Measurements from ENCODE around the gene MSI2.

DNA sequence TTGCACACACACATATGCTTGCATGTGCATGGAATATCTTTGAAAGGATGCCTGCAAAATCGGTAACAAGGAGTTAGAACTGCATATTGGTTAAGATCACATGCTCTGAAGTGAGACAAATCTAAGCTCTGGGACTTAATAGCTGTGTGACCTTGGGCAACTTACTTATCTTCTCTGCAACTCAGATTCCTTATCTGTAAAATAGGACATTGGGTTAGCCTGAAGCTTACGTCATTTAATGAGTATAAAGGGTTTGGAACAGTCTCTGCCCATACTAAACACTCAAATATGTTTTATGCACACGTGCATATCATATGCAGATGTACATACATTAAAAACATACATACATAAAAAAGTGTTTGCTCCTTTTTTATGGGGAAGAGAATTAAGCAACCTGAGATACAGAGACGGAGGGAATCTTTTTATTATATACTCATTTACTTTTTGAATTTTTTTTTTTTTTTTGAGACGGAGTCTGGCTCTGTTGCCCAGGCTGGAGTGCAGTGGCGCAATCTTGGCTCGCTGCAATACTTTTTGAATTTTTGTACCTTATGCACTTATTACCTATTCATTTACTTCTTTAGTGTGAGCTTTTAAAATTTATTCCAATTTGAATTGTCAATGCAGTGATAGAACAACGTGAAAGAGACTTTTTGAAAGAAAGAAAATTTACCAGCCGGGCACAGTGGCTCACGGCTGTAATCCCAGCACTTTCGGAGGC is 282.6 kb downstream of the MSI2 start:
- TF ChIP-seq, protein P1, sequence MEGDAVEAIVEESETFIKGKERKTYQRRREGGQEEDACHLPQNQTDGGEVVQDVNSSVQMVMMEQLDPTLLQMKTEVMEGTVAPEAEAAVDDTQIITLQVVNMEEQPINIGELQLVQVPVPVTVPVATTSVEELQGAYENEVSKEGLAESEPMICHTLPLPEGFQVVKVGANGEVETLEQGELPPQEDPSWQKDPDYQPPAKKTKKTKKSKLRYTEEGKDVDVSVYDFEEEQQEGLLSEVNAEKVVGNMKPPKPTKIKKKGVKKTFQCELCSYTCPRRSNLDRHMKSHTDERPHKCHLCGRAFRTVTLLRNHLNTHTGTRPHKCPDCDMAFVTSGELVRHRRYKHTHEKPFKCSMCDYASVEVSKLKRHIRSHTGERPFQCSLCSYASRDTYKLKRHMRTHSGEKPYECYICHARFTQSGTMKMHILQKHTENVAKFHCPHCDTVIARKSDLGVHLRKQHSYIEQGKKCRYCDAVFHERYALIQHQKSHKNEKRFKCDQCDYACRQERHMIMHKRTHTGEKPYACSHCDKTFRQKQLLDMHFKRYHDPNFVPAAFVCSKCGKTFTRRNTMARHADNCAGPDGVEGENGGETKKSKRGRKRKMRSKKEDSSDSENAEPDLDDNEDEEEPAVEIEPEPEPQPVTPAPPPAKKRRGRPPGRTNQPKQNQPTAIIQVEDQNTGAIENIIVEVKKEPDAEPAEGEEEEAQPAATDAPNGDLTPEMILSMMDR (IDR thresholded peaks at IDR 0.05; ENCODE audit: low read length): no peak
- TF ChIP-seq EZH2 (IDR thresholded peaks at IDR 0.05; ENCODE audit: borderline replicate concordance, low read length): no peak
